Activated CD4-positive, alpha-beta T cell treated with anti-CD3 and anti-CD28 coated beads for 48 hours (primary cell): Measurements from ENCODE around the gene PCSK9.

Experiments used
- DNase-seq: peaks from one replicate; pipeline ENCODE4 v3.0.0-alpha.2; 2020

The PCSK9 gene

DNA sequence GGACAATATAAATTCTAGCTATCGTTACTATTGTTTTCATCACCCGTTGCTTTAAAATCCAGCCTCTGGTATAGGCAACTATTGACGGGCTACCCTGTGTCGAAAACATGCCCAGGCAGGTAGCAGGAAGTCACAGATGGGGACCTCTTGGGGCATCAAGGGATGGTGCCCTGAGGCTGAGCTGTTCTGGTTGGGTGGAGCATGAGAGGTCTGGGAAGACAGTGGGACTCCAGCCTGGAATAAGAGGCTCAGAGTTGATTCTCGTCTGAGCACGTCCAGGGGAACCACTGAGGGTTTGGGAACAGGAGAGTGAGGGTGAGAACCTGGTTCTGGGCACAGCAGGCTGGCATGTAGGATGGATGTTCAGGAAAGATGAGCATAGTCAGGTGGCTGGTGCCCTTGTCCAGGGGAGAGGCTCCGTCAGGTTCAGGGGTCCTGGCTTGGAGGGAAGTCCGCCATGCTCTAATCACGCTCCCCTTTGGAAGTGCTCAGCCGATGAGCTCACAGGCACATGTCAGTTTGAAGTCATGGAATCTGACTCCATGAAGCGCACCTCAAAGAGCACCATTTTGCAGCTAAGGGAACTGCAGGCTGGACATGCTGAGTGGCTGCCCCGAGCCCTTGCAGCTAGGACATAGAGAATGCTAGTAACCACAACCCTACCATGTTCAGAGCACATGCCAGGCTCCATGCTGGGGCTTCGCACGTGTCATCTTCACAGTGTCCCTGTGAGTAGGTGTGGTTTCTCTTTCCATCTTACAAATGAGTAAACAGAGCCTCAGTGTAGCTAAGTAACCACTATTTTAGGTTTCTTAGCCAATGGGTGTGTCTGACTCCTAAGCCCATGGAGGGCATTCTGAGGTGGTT is 21.0 kb downstream of the PCSK9 start:
- DNase-seq, result peak; percentile 55

DNA sequence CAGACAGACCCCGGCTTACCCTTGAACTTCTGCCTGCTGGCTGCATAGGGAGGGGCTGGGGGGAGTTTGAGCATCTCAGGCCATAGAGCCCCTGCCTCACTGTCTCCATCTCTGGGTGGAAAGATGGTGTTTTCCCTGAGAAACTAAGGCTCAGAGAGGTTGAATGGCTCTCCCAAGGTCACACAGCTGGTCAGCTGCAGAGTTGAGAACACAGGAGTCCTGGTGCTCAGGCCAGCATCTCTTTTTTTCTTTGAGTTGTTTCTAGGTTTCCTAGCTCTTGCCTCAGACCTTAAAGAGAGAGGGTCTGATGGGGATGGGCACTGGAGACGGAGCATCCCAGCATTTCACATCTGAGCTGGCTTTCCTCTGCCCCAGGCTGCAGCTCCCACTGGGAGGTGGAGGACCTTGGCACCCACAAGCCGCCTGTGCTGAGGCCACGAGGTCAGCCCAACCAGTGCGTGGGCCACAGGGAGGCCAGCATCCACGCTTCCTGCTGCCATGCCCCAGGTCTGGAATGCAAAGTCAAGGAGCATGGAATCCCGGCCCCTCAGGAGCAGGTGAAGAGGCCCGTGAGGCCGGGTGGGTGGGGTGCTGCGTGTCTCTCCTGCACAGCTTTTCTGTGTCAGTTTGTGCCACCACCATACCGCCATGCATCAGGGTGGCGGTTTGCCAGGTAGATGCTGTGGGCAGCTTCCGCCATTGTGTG is 21.8 kb downstream of the PCSK9 start:
- DNase-seq, result no peak

DNA sequence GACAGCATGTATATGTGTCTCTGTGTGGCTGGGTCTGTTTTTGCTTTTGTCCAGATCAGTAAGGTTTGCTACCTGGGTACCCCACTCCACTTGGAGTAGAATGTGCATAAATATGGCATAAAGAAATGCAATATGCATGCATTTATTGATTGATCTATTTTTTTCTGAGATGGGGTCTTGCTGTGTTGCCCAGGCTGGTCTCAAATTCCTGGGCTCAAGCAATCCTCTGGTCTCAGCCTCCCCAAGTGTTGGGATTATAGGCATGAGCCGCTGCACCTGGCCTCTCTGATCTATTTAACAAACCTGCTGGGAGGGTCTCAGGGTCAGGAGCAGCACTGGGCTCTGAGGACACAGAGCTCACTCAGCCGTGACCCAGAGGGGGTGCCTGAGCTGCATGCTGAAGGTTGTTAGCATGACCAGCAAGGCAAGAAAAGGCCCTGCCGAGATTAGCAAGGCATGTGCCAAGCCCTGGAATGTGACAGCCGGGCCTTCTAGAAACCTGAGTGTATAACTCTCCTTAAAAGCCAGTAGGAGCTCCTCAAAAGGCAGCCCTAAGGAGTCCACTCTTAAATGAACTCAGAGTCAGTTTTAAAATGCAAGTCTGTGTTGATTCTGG is 22.5 kb downstream of the PCSK9 start:
- DNase-seq, result no peak

DNA sequence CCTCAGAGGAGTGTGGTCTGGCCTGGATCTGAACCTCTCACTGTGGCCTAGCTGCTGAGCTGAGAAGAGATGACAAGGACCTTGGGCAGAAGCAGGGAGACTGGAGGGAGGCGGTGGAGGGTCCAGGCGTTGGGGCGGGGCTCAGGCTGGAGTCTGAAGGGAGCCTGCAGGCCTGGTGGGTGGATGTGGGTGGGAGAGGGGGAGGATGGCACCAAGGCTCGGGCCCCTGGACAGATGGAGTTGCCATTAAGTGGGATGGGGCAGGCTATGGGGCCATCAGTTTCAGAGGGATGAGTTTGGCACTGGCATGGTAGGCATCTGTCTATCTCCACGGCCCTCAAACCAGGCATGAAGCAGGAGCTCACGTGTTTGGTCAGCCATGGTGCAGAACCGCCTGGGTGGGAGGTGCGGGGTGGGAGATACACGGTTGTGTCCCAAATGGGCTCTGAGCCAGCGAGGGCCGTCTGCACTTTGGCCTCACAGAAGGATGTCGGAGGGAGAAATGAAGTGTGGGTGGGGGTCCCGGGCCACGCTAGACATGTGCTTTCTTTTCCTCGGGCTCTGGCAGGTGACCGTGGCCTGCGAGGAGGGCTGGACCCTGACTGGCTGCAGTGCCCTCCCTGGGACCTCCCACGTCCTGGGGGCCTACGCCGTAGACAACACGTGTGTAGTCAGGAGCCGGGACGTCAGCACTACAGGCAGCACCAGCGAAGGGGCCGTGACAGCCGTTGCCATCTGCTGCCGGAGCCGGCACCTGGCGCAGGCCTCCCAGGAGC is 23.6 kb downstream of the PCSK9 start:
- DNase-seq, result no peak

DNA sequence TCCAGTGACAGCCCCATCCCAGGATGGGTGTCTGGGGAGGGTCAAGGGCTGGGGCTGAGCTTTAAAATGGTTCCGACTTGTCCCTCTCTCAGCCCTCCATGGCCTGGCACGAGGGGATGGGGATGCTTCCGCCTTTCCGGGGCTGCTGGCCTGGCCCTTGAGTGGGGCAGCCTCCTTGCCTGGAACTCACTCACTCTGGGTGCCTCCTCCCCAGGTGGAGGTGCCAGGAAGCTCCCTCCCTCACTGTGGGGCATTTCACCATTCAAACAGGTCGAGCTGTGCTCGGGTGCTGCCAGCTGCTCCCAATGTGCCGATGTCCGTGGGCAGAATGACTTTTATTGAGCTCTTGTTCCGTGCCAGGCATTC is 24.2 kb downstream of the PCSK9 start:
- DNase-seq, result no peak

DNA sequence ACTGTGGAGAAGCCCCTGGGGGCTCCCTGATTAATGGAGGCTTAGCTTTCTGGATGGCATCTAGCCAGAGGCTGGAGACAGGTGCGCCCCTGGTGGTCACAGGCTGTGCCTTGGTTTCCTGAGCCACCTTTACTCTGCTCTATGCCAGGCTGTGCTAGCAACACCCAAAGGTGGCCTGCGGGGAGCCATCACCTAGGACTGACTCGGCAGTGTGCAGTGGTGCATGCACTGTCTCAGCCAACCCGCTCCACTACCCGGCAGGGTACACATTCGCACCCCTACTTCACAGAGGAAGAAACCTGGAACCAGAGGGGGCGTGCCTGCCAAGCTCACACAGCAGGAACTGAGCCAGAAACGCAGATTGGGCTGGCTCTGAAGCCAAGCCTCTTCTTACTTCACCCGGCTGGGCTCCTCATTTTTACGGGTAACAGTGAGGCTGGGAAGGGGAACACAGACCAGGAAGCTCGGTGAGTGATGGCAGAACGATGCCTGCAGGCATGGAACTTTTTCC is 24.8 kb downstream of the PCSK9 start:
- DNase-seq, result no peak

DNA sequence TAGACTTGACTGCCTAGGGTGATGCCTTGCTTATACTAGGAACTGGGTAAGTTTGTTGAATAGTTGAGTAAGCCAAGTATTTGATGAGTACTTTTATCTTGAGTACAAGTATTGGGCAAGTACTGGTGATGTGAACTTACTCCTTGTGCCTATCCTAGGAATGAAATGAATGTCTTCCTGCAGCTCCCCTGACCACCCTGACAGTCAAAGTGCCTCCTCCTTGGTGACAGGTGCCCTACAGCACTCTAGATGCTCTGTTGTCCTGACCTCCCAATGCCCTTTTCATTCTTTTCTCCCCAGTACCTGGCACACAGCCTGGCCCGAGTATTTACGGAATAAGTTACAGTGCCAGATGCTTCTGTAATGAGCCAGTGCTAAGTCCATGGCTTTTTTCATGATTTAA is 25.5 kb downstream of the PCSK9 start:
- no peak for DNase-seq

DNA sequence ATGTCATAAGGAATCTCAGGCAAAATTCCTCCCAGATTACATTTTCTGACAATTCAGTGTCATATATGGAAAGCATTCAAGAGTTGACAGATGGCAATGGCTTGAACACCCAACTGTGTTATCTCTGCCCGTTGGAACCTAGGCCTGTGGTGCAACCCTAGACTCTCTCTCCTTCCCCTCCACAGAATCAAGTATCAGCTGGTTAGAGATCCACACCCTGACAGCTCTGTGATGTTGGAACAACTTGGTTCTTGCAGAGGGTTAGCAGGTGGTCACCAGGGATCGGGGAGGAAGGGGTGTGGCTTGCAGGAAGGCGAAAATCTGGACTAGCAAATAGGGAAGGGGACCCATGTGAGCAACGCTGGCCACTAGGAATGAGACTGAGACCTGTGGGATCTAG is 26.3 kb downstream of the PCSK9 start:
- no peak for DNase-seq

DNA sequence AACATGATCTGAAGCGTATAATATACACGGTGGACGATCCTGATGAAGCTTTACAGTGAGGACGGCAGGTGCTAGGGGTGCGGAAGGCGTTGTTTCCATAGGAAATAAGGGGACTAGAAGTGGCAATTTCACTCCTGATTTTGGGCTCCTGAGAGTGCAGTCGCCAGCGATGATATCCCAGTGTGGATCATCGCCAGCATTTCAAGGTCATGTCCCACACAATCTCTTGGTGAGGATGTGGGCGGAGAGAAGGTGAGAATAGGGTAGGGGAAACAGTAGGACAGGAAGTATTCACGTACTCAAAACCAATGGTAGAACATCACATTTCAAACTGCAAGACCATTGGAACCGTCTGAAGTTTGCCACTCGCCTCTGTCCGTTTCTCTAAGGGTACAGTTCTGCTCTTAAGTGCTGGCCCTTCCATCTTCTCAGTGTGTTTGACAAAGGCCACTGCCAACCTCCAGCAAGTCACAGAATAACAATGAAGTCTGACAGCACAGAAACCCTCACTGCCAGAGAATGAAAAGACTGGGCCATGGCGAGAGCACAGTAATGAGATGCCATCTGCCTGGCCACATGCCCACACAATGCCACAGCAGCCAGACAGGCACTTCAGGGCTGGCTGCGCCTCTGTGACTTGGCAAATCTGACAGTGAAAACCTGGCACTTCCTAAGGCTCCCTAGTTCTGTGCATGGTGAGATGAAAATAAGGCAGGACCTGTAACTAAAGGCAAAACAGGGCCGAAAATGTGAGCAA is 27.9 kb downstream of the PCSK9 start:
- no peak for DNase-seq

DNA sequence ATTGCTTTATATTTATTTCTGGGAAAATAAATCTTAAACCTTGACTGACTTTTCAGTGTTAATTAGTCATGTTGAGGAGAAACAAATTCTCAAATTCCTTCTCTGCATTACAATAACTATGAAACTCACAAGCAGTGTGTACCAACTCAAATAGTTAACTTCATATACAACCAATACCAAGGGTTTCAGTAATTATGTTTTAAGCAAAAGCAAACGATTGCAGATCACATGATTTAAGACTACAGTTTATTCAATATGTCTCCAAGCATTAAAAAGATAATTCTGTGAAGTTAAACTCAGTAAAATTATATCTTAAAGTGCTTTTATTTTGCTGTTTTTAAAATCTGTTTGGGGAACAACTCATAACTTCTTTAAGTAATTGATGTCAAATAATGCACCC is 28.6 kb downstream of the PCSK9 start:
- DNase-seq, result no peak

DNA sequence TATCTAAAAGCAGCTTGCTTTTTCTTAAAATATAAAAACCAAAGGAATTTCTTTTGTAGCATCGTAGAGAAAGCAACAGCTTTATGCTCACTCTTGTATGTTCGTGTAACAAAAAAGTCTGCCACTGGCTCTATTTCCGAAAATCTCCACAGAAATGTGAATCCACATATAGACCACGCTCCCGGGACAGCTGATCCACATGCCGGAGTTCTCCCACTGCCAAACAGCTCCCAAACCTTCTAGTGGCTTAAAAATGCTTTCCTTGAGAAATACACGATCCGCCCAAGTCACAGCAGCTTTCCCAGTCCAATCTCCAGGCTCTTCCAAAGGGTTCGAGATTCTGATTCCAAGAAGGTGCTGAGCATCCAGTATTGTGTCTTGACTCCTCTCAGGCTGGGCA is 29.3 kb downstream of the PCSK9 start:
- no peak for DNase-seq

DNA sequence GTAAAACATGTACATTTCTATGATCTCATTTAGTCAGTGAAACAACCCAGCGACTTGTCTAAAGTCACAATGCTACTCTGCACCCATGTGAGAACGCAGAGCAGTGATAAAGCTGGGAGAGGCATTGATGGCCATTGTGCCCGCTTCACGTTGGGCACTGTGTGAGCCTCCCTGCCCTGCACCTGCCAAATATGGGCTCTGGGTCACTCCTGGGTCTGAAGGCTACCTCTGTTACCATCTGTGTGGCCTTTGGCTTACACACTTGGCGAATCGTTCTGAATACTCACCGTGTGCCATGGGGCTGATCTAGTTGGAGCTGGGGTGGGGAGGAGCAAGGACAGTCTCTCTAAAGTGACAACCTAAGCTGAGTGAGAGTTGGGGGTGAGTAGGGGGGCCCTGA is 29.9 kb downstream of the PCSK9 start:
- DNase-seq, result no peak

DNA sequence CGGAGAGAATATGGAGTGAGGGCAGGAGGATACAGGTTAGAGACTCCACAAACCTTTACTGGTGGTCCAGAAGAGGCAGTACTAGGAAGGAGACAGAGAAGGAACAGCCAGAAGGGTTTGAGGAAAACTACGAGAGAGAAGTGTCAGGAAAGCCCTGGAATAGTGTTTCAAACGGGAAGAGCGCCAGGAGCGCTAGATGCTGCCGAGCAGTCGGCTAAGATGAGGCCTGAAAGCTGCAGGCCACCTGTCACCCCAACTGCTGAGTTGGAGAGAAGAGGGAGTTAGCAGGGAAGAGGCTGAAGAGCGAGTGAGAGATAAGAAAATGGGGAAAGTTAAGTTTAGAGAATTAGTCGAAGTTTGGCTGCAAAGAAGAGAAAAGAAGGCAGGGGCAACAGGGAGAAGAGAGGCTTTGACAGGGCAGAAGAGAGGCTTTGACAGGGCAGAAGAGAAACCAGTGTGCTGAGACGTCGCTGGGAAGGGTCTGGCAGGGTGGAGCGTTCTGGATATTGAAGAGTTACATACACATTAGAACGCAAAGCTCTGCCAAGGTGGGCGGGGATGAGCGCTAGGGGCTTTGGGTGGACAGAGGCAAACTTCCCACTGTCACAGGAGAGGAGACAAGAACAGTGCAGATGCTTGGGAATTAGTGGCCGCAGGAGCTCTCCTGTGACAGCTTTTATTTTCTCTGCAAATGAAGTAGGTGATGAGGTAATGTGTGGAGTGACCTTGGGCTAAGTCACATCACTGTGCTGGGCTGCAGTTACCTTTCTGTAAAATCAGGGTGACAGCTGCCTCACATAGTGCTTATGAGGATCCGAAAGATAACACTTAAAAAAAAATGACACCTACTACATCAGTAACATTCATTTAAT is 31.2 kb downstream of the PCSK9 start:
- DNase-seq, result no peak

DNA sequence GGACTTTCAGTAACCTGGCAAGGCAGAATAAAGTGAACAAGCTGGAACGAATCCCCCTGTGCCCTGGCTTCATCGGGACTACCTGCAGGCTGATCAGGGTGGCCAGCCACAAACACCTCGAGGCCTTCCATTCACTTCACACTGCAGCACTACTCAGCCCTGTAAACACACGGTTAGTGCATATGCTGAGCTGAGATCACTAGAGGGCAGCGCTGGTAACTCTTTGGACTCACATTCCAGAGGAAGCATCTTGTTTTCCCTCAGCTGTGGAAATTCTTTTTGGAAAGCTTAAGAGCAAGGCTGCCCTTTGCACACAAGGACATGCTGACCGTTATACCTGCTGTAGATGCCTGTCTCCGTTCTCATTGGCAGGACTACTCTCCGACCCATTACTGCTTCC is 32.1 kb downstream of the PCSK9 start:
- no peak for DNase-seq

DNA sequence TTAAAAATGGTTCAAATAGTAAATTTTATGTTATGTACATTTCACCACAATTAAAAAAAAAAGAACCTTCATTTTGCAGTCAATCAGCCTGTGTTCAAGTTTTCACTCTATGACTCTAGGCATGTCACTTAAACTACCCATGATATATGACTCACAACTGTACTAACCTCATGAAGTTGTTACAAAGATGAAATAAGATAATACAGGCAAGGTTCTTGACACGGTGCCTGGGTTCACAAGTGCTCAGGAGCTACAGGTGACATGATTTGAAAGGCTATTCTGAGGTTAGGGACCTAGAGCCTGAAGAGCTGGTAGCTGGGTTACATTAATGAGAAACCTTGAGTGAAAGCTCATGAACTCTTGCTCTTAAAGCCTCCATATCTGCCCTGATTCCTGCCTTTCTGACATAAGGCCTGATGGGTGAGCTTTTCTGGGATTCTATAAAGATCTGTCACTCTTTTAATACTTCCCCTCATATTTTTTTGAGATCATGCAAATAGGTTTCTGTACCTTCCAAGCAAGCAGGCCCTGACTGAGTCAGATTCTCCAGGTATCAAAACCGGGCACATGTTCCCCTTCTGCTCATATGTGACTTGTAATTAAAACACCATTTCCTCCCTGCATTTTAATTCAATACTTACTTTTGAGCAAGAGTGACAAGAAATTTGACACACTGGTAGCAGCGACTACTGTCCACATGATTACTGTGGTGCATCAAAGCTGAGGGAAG is 34.0 kb downstream of the PCSK9 start:
- peak; percentile 51 for DNase-seq

DNA sequence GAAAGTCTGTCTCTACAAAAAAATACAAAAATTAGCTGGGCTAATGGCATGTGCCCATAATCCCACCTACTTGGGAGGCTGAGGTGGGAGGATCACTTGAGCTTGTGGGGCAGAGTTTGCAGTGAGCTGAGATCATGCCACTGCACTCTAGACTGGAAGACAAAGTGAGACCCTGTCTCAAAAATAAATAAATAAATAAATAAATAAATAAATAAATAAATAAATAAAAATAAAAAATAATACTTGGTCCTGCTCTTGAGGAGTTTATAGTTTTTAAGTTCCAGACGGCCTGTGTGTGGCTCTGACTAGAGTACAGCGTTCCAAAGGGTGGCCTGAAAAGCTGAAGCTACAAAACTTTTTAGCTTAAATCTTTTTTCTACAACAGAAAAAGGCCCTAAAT is 35.1 kb downstream of the PCSK9 start:
- no peak for DNase-seq

DNA sequence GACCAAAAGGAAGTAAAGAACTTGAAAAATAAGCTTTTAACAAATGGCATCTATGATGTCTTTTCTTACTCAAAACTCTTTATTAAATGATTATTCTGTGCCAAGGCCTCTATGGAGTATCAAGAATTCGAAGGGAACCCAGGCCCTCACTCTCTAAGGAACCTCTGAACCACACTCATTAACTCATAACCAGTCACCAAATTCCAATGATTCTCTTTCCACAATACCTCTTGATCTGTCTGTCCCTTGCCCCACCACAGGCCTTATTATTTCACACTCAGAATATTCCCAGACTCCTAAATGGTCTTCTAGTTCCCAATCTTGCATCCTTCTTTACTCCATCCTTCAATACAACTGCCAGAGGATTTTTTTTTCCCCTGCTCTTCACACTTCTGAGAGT is 37.0 kb downstream of the PCSK9 start:
- no peak for DNase-seq

DNA sequence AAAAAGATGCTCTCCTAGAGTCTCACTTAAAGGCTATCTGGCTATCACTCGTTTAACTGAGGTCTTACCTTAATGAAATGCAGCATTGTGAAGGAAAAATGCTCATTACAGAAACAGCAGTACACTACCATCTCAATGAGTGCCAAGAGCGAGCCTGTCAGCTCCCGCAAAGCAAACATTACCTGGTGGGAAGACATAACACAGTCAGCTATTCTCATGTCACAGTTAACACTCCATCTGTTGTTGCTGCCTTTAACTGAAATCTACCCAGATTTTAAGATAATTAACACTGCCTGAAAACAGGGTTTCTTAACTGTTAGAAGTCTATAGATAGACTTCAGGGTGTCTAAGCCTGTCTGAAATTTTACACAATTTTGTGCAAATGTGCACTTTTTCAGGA is 39.1 kb downstream of the PCSK9 start:
- DNase-seq, result no peak

DNA sequence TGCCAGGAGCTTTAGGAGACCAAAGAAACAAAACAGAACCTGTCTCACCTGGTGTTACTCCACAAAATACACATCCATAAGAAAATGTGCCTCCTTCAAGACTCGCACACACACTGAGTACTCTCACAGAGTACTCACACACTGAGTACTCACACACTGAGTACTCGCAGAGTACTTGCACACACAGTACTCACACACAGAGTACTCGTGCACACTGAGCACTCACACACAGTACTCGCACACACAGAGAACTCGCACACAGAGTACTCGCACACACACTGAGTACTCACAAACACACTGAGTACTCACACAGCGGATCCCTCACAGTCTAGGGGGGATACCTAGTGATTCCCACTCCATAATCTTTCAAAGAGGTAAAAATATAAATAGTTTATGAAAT is 40.3 kb downstream of the PCSK9 start:
- DNase-seq, result no peak

DNA sequence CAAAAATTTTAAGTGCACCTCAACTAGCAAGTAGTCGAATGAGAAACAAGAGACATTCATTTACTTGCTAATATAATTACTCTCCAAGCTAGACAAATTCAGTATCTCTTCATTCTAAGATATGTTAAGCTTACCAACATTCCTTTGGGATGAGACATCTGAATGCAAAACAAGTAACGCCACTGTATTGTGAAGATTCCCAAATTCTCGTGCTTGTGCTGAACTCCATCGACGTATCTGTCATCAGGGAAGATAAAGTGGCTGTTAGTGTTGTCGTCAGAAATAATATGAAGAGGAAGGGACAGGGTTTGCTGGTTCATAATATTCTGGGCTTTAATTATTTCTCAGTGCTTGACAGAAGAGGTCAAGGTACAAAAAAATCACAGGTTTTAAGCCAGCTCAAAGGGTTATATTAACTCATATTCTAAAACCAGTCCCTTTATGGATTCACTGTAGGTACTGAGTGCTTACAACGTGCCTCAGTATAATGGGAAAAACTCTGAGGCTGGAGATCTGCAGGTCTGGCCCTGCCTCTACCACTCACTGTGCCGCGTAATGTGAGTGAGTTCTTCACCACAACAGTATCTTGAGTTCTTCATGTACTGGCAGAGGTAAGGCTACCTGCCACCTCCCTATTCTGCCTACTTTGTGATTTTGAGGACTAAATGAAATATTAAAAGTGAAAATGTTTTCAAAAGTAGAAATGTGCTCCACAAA is 42.0 kb downstream of the PCSK9 start:
- DNase-seq, result no peak
